WTC11 (cell line): ENCODE measurements around the gene CDH13. TPM values are rescaled to one million over a fixed set of nuclear protein-coding genes. Genes with fewer than 3 reads are reported as not detected.

Experiments
- ATAC-seq: fragments of 200-7000 bp; cut with Tn5 transposase; 2 replicates; pipeline ENCODE4 v1.10.0; 2021; ENCODE audit warnings: mild to moderate bottlenecking, moderate library complexity
- CTCF ChIA-PET: fragments of 300-600 bp; sonication (Branson Sonifier 250); formaldehyde crosslinking; loops from one replicate; lab custom pipeline; 2021; ENCODE audit warnings: antibody characterized with exemption; lab: Charles Lee
- POLR2A ChIA-PET: fragments of 350-600 bp; sonication (Branson Sonifier 250); formaldehyde crosslinking; loops from one replicate; lab custom pipeline; 2021; ENCODE audit warnings: antibody characterized with exemption; lab: Charles Lee
- DNase-seq: peaks from one replicate; pipeline ENCODE4 v3.0.0; 2021; ENCODE audit warnings: low spot score
- H3K27ac Mint-ChIP-seq: 2 replicates; pipeline ENCODE4 v1.8.0; 2021; ENCODE audit warnings: mixed read lengths
- H3K27me3 Mint-ChIP-seq: 2 replicates; pipeline ENCODE4 v1.8.0; 2021; ENCODE audit warnings: low read depth, mild to moderate bottlenecking, moderate library complexity, mixed read lengths
- H3K36me3 Mint-ChIP-seq: 2 replicates; pipeline ENCODE4 v1.8.0; 2021; ENCODE audit warnings: mixed read lengths
- H3K4me1 Mint-ChIP-seq: 2 replicates; pipeline ENCODE4 v1.8.0; 2022; ENCODE audit warnings: mixed read lengths
- H3K4me3 Mint-ChIP-seq: 2 replicates; pipeline ENCODE4 v1.8.0; 2021; ENCODE audit warnings: mild to moderate bottlenecking, moderate library complexity, mixed read lengths
- H3K9me3 Mint-ChIP-seq: 2 replicates; pipeline ENCODE4 v1.8.0; 2021; ENCODE audit warnings: mixed read lengths
- CBFB ChIP-seq: sonication (generic); formaldehyde crosslinking; IDR thresholded peaks from 2 replicates; pipeline ENCODE4 v1.8.1; 2022; ENCODE audit warnings: mild to moderate bottlenecking, low read depth, missing genetic modification reagents
- FOXJ3 ChIP-seq: sonication (generic); formaldehyde crosslinking; IDR thresholded peaks from 2 replicates; pipeline ENCODE4 v1.9.0; 2021; ENCODE audit warnings: missing genetic modification reagents, mild to moderate bottlenecking, borderline replicate concordance
- NFATC4 ChIP-seq: fragments of 250-450 bp; sonication (Bioruptor Pico); IDR thresholded peaks from 2 replicates; pipeline ENCODE4 v1.9.0; 2021; ENCODE audit warnings: mild to moderate bottlenecking
- TEAD1 ChIP-seq: sonication (generic); formaldehyde crosslinking; IDR thresholded peaks from 2 replicates; pipeline ENCODE4 v1.8.0; 2022; ENCODE audit warnings: mild to moderate bottlenecking, missing genetic modification reagents
- ZNF138 ChIP-seq: sonication (generic); formaldehyde crosslinking; conservative IDR thresholded peaks from 2 replicates; pipeline ENCODE4 v1.8.1; 2022; ENCODE audit warnings: mild to moderate bottlenecking, moderate library complexity, missing genetic modification reagents
- ZNF219 ChIP-seq: sonication (generic); formaldehyde crosslinking; IDR thresholded peaks from 2 replicates; pipeline ENCODE4 v1.8.0; 2023; ENCODE audit warnings: missing genetic modification reagents, mild to moderate bottlenecking, borderline replicate concordance
- ZNF232 ChIP-seq: sonication (generic); formaldehyde crosslinking; IDR thresholded peaks from 2 replicates; pipeline ENCODE4 v1.8.0; 2022; ENCODE audit warnings: mild to moderate bottlenecking, missing genetic modification reagents
- total RNA-seq: library from RNA; stranded (reverse); gene quantifications from 3 replicates; pipeline ENCODE4 v1.2.3, GENCODE V29; 2021
- TF ChIP-seq, protein P1 (sequence below): fragments of 250-450 bp; sonication (Bioruptor Pico); IDR thresholded peaks from 2 replicates; pipeline ENCODE4 v1.9.0; 2021; ENCODE audit warnings: mild to moderate bottlenecking
- TF ChIP-seq, protein P2 (sequence below): sonication (generic); formaldehyde crosslinking; IDR thresholded peaks from 2 replicates; pipeline ENCODE4 v1.8.0; 2022; ENCODE audit warnings: missing genetic modification reagents
- TF ChIP-seq, protein P3 (sequence below): fragments of 200-600 bp; IDR thresholded peaks from 2 replicates; pipeline ENCODE4 v1.8.0; 2022; ENCODE audit warnings: antibody characterized with exemption
- TF ChIP-seq, protein P4 (sequence below): sonication (generic); formaldehyde crosslinking; IDR thresholded peaks from 2 replicates; pipeline ENCODE4 v1.8.1; 2023; ENCODE audit warnings: mild to moderate bottlenecking, missing genetic modification reagents
- TF ChIP-seq, protein P5 (sequence below): sonication (generic); formaldehyde crosslinking; IDR thresholded peaks from 2 replicates; pipeline ENCODE4 v1.8.0; 2023; ENCODE audit warnings: missing genetic modification reagents
- TF ChIP-seq, protein P6 (sequence below): sonication (generic); formaldehyde crosslinking; IDR thresholded peaks from 2 replicates; pipeline ENCODE4 v1.8.1; 2023; ENCODE audit warnings: mild to moderate bottlenecking, missing genetic modification reagents, moderate library complexity
- TF ChIP-seq, protein P7 (sequence below): sonication (generic); formaldehyde crosslinking; IDR thresholded peaks from 2 replicates; pipeline ENCODE4 v1.8.0; 2022; ENCODE audit warnings: mild to moderate bottlenecking, missing genetic modification reagents
- TF ChIP-seq, protein P8 (sequence below): fragments of 250-450 bp; sonication (Bioruptor Pico); IDR thresholded peaks from 2 replicates; pipeline ENCODE4 v1.9.0; 2021; ENCODE audit warnings: mild to moderate bottlenecking

CDH13 gene
- total RNA-seq, 1 experiment from 2014 or later = 0.81 TPM

DNA sequence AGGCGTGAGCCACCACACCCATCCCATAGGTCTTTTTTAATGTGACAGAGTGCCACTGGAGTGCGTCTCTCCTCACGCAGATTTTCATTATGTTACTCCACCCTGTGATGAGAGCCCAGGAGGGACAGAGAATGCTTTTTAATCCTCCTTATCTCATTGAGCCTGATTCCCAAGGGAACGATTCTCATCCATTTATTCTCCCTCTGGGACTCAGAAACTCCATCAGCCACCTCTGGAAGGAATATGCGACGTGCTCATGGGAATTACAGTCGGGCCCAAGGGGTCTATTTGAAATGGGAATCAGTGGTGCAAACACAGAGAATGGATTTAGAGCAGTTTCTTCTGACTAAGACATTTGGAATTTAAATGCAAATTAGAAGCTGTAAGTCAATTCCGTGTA lies 1025.1 kb downstream of the CDH13 start:
- H3K27me3 Mint-ChIP-seq = no peaks in the 10 kb centered on the region
- ATAC-seq = no peak

More for the DNA sequence above, 1025.1 kb downstream of the CDH13 start:
- no peak for DNase-seq
- Mint-ChIP-seq H3K9me3 (0 out of 2 replicates have a peak, but pooled peaks cover 3% of the 10 kb centered on the region), H3K36me3 (no peaks in the 10 kb centered on the region), H3K4me1 (peaks cover 39% of the 10 kb centered on the region), H3K27ac (no peak overlapping the region), H3K4me3 (no peak overlapping the region)
- POLR2A ChIA-PET = no interaction called here
- TF ChIP-seq FOXJ3 (CRISPR knock-in tag) (no peak), TEAD1 (CRISPR knock-in tag) (no peak), ZNF138 (CRISPR knock-in tag) (no peak), CBFB (CRISPR knock-in tag) (no peak), ZNF219 (CRISPR knock-in tag) (no peak), NFATC4 (CRISPR knock-in tag) (no peak), ZNF232 (CRISPR knock-in tag) (no peak)
- TF ChIP-seq, protein P1, sequence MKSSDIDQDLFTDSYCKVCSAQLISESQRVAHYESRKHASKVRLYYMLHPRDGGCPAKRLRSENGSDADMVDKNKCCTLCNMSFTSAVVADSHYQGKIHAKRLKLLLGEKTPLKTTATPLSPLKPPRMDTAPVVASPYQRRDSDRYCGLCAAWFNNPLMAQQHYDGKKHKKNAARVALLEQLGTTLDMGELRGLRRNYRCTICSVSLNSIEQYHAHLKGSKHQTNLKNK (CRISPR knock-in tag) = no peak
- TF ChIP-seq, protein P2, sequence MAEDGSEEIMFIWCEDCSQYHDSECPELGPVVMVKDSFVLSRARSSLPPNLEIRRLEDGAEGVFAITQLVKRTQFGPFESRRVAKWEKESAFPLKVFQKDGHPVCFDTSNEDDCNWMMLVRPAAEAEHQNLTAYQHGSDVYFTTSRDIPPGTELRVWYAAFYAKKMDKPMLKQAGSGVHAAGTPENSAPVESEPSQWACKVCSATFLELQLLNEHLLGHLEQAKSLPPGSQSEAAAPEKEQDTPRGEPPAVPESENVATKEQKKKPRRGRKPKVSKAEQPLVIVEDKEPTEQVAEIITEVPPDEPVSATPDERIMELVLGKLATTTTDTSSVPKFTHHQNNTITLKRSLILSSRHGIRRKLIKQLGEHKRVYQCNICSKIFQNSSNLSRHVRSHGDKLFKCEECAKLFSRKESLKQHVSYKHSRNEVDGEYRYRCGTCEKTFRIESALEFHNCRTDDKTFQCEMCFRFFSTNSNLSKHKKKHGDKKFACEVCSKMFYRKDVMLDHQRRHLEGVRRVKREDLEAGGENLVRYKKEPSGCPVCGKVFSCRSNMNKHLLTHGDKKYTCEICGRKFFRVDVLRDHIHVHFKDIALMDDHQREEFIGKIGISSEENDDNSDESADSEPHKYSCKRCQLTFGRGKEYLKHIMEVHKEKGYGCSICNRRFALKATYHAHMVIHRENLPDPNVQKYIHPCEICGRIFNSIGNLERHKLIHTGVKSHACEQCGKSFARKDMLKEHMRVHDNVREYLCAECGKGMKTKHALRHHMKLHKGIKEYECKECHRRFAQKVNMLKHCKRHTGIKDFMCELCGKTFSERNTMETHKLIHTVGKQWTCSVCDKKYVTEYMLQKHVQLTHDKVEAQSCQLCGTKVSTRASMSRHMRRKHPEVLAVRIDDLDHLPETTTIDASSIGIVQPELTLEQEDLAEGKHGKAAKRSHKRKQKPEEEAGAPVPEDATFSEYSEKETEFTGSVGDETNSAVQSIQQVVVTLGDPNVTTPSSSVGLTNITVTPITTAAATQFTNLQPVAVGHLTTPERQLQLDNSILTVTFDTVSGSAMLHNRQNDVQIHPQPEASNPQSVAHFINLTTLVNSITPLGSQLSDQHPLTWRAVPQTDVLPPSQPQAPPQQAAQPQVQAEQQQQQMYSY = no peak
- TF ChIP-seq, protein P3, sequence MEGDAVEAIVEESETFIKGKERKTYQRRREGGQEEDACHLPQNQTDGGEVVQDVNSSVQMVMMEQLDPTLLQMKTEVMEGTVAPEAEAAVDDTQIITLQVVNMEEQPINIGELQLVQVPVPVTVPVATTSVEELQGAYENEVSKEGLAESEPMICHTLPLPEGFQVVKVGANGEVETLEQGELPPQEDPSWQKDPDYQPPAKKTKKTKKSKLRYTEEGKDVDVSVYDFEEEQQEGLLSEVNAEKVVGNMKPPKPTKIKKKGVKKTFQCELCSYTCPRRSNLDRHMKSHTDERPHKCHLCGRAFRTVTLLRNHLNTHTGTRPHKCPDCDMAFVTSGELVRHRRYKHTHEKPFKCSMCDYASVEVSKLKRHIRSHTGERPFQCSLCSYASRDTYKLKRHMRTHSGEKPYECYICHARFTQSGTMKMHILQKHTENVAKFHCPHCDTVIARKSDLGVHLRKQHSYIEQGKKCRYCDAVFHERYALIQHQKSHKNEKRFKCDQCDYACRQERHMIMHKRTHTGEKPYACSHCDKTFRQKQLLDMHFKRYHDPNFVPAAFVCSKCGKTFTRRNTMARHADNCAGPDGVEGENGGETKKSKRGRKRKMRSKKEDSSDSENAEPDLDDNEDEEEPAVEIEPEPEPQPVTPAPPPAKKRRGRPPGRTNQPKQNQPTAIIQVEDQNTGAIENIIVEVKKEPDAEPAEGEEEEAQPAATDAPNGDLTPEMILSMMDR = no peak
- TF ChIP-seq, protein P4, sequence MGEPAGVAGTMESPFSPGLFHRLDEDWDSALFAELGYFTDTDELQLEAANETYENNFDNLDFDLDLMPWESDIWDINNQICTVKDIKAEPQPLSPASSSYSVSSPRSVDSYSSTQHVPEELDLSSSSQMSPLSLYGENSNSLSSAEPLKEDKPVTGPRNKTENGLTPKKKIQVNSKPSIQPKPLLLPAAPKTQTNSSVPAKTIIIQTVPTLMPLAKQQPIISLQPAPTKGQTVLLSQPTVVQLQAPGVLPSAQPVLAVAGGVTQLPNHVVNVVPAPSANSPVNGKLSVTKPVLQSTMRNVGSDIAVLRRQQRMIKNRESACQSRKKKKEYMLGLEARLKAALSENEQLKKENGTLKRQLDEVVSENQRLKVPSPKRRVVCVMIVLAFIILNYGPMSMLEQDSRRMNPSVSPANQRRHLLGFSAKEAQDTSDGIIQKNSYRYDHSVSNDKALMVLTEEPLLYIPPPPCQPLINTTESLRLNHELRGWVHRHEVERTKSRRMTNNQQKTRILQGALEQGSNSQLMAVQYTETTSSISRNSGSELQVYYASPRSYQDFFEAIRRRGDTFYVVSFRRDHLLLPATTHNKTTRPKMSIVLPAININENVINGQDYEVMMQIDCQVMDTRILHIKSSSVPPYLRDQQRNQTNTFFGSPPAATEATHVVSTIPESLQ (CRISPR knock-in tag) = no peak
- TF ChIP-seq, protein P5, sequence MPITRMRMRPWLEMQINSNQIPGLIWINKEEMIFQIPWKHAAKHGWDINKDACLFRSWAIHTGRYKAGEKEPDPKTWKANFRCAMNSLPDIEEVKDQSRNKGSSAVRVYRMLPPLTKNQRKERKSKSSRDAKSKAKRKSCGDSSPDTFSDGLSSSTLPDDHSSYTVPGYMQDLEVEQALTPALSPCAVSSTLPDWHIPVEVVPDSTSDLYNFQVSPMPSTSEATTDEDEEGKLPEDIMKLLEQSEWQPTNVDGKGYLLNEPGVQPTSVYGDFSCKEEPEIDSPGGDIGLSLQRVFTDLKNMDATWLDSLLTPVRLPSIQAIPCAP = no peak
- TF ChIP-seq, protein P6, sequence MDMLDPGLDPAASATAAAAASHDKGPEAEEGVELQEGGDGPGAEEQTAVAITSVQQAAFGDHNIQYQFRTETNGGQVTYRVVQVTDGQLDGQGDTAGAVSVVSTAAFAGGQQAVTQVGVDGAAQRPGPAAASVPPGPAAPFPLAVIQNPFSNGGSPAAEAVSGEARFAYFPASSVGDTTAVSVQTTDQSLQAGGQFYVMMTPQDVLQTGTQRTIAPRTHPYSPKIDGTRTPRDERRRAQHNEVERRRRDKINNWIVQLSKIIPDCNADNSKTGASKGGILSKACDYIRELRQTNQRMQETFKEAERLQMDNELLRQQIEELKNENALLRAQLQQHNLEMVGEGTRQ (CRISPR knock-in tag) = no peak
- TF ChIP-seq, protein P7, sequence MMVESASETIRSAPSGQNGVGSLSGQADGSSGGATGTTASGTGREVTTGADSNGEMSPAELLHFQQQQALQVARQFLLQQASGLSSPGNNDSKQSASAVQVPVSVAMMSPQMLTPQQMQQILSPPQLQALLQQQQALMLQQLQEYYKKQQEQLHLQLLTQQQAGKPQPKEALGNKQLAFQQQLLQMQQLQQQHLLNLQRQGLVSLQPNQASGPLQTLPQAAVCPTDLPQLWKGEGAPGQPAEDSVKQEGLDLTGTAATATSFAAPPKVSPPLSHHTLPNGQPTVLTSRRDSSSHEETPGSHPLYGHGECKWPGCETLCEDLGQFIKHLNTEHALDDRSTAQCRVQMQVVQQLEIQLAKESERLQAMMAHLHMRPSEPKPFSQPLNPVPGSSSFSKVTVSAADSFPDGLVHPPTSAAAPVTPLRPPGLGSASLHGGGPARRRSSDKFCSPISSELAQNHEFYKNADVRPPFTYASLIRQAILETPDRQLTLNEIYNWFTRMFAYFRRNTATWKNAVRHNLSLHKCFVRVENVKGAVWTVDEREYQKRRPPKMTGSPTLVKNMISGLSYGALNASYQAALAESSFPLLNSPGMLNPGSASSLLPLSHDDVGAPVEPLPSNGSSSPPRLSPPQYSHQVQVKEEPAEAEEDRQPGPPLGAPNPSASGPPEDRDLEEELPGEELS (CRISPR knock-in tag) = no peak
- TF ChIP-seq, protein P8, sequence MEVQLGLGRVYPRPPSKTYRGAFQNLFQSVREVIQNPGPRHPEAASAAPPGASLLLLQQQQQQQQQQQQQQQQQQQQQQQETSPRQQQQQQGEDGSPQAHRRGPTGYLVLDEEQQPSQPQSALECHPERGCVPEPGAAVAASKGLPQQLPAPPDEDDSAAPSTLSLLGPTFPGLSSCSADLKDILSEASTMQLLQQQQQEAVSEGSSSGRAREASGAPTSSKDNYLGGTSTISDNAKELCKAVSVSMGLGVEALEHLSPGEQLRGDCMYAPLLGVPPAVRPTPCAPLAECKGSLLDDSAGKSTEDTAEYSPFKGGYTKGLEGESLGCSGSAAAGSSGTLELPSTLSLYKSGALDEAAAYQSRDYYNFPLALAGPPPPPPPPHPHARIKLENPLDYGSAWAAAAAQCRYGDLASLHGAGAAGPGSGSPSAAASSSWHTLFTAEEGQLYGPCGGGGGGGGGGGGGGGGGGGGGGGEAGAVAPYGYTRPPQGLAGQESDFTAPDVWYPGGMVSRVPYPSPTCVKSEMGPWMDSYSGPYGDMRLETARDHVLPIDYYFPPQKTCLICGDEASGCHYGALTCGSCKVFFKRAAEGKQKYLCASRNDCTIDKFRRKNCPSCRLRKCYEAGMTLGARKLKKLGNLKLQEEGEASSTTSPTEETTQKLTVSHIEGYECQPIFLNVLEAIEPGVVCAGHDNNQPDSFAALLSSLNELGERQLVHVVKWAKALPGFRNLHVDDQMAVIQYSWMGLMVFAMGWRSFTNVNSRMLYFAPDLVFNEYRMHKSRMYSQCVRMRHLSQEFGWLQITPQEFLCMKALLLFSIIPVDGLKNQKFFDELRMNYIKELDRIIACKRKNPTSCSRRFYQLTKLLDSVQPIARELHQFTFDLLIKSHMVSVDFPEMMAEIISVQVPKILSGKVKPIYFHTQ (CRISPR knock-in tag) = no peak
- CTCF ChIA-PET = no interaction called here
